Upper lobe of left lung (tissue), 4 donors: ENCODE data around the gene F13A1.

Experiments used
- CTCF ChIP-seq, 6 experiments: fragments of 450-650 bp in 4 of 6; fragments of 200-600 bp in 2 of 6; sonication (generic) in 2 of 6; IDR thresholded peaks; one replicate each; pipeline ENCODE4 v1.5.1; 2016 to 2019; ENCODE audit warnings: antibody characterized with exemption in 6 of 6
- POLR2AphosphoS5 ChIP-seq, 2 donors: sonication (generic); formaldehyde crosslinking; IDR thresholded peaks; one replicate each; pipeline ENCODE4 v1.5.1; 2017; ENCODE audit warnings: antibody characterized with exemption in 2 of 2

- no peak for TF ChIP-seq POLR2AphosphoS5 (IDR thresholded peaks at IDR 0.05)
- TF ChIP-seq CTCF (IDR thresholded peaks at IDR 0.05) = no peak
Measured at GRCh38 chr6:6154335-6154734, 166.1 kb downstream of the F13A1 start.
